Middle frontal gyrus (tissue), 1 donor: ENCODE data around the gene PTPN7.
"Not testable (repeated sequence)": the region's sequence is repeated elsewhere in the genome, so short reads cannot be mapped to it uniquely, and the experiment has no call there.

Experiments used
- DNase-seq: peaks from one replicate; pipeline ENCODE4 v3.0.0-alpha.2; 2015; ENCODE audit warnings: low spot score; ENCODE audit errors: extremely low spot score

PTPN7 gene

DNA sequence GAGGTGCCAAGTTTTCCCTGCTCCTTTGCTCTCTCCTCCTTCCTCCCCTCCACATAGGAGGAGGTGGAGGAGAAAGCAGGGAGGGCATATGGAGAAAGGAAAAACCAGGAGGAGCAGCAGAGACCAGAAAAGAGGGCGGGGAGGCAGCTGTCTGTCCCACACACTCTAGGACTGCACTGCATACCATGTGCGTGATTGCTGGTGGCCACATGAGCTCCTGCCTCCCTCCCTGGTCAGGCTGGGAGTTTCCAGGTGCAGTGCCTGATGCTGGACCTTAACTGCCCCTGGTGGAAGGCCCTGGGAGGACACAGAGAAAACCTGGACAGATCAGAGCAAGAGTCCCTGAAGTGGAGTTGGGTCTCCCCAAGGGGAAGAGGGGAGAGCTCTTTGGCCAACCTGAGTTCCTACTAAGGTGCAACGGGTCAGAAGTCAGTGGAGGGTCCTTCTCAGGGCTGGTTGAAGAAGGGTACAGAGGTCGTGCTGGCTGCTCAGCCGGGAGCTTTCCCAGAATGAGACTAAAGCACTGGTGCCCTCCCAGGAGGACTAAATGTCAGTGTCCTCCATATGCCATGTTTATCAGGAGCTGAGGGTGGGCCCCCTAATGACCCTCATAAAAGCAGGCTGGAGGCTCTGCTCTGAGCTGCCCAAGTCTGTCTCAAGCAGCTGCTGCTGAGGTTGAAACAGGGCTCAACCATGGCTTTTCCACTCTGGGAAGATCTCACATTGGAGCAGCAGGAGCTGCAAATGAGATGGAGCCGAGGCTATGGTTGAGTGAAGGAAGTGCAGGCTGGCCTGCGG lies 29.7 kb upstream of the PTPN7 start:
- DNase-seq: no peak

DNA sequence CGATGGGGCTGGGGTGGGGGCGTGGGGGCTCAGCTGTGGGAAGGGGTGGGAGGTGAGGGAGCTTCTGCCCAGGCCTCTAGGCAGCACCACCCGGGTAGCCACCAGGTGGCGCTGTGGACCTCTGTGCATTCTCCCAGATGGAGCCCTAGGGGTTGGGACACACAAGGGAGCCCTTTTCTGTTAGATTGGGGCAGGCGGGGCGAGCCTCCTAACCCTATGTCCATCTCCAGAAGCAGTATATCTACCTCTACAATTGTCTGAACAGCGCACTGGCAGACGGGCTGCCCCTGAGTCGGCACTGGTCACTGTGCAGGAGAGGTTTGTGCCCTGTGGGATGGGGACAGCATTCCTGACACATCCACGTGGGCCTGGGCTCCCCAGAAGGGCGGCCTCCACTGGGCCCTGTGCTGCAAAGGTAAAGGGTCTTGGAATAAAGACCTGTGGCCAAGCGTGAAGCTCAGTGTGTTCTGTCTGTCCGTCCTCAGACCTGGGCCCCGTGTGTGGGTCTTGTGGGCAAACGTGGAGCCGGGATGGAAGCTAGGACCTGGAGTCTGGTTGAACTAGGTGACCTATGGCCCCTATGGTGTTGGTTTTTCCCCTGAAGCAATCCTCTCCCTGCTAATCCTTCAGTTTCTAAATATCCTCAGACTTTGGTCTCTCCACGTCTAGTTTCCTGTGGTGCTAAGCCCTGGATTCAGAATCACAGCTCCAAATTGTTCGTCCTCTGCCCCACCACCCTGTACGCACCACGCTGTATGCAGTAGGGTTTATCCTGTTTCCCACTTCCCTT lies 28.8 kb upstream of the PTPN7 start:
- no peak for DNase-seq

DNA sequence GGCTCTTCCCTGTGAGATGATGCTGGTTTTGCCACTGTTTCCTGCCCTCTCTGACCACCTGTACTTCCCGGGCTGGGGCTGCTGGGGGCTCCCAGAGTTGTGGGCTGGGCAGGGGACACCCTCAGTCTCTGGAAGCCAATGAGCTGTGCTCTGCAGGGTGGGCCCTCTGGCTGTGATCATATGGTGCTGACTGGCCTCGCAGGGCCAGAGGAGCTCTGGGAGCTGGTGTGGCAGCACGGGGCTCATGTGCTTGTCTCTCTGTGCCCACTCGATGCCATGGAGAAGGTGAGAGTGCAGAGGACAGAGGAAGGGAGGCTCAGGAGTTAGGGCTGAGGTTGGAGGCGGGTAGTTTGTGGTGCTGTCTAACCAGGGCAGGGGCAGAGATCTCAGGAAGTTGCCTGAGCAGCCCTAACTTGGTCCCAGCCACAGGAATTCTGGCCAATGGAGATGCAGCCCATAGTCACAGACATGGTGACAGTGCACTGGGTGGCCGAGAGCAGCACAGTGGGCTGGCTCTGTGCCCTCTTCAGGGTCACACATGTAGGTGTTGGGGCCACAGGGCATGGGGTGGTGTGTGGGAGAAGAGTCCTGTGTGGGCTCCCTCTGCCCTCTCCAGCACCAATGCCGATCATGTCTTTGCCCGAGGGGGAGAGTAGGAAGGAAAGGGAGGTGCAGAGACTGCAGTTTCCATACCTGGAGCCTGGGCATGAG lies 27.4 kb upstream of the PTPN7 start:
- no peak for DNase-seq

DNA sequence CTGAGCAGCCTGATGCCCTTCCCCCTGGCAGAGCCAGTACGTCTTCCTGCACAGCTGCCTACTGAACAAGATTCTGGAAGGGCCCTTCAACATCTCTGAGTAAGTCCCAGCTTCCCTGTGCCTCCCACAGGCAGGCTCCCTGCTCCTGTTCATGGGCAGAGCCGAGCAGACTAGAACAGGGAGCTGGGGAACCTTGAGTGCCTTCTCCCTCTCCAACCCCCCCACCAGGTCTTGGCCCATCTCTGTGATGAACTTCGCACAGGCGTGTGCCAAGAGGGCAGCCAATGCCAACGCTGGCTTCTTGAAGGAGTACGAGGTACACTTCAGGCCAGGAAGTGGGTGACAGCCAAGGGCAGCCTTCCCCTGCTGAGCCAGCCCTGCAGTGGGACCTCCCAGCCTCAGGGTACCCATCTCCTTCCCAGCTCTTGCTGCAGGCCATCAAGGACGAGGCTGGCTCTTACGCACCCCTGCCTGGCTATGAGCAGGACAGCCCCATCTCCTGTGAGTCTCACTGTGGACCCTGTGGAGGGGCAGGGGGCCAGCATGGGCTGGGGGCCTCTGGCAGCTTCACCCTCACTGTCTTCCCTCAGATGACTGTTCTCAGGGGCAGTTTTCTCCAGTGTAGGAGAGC lies 26.8 kb upstream of the PTPN7 start:
- DNase-seq: no peak

DNA sequence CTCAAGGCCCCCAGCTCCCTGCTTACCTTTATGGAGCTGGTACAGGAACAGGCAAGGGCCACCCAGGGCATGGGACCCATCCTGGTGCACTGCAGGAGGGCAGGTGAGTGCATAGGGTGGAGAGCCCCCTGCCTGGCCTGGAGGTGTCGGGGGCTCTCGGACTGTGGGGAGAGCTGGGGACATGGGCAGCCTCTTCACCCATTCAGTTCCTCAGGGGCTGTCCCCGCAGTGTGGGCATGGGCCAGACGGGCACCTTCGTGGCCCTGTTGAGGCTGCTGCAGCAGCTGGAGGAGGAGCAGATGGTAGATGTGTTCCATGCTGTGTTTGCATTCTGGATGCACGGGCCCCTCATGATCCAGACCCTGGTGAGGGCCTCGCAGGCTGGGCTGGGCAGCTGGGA lies 25.9 kb upstream of the PTPN7 start:
- DNase-seq: no peak

DNA sequence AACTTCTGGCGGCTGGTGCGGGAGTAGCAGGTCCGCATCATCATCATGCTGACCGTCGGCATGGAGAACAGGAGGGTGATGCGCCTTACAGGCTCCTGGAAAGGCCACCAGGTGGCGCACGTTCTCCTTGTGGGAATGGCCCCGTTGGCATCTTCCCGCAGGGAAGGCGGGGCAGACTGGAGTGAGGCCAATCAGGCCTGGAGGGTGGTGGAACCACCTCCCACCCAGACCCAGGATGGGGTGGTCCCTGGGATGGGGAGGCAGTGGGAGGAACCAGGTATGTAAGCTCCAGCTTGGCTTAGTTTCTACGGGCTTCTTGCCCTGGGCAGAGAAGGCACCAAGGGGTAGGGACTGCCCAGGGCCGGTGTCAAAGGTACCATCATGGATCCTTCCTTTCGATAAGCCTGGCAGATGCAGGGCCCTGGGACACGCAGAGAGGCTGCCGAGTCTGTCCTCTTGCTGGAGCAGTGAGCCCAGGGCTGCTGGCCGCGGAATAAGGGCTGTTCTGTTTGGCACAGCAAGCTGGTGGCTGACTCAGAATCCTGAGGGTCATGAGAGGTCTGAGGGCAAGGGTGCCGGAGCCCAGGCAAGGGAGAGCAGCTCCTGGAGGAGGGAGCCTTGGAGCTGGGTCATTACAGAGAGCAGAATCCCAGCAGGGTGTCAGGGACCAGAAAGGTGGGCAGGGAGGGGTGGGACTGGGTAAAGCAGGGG lies 24.5 kb upstream of the PTPN7 start:
- DNase-seq: peak; percentile 35

DNA sequence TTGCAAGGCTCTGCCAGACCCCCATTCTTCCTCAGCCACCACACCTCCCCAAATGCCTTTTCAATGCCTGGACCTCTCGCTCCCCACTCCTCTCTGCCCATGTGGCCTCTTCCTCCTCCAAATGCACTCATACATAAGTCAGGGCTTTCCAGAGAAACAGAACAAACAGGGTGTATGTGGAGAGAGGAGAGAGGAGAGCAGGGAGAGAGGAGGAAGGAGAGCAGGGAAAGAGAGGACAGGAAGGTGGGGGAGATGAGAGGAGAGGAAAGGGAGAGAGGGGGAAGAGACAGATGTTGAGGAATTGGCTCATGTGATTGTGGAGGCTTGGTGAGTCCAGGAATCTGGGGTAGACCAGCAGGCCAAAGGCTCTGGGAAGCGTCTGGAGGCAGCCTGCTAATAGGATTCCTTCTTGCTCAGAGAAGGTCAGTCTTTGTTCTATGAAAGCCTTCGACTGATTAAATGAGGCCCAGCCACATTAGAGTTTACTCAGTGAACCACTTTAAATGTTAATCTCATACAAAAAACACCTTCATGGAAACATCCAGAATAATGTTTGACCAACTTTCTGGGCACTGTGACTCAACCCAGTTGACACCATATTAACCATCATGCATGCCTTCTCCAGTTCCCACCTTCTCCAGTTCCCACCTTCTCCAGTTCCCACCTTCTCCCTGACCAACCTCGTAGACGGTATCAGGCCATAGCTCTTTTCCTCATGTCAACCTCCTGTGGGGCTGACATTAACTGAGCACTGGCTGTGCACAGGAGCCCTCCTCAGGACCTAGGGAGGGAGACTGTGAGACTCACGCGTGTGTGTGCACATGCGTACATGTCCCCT lies 21.9 kb upstream of the PTPN7 start:
- DNase-seq: no peak

DNA sequence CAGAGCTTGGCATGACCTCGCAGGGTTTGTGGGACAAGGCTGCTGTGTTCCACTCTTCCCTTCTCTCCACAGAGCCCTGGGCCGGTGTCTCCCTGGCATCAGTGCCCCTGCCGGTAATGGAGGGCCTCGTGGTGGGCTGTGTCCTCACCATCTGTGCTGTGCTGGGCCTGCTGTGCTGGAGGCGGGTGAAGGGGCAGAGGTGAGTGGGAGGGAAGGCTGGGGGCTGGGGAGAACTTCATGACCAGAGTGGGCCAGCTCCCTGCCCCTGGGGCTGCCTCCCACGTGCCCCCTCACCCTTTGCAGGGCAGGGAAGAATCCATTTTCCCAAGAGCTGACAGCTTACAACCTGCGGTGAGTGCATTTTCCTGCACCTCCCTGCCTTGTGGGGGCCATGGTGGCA lies 21.2 kb upstream of the PTPN7 start:
- no peak for DNase-seq

DNA sequence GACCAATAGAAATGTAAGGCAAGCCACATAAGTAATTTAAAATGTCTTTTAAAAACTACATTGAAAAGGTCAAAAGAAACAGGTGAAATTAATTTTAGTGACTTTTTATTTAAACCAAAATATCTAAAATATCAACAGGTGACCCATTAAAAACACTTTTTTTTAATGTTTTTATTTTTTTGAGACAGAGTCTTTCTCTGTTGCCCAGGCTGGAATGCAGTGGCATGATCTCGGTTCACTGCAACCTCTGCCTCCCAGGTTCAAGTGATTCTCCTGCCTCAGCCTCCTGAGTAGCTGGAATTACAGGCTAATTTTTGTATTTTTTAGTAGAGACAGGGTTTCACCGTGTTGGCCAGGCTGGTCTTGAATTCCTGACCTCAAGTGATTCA lies 20.3 kb upstream of the PTPN7 start:
- not testable (repeated sequence) for DNase-seq

DNA sequence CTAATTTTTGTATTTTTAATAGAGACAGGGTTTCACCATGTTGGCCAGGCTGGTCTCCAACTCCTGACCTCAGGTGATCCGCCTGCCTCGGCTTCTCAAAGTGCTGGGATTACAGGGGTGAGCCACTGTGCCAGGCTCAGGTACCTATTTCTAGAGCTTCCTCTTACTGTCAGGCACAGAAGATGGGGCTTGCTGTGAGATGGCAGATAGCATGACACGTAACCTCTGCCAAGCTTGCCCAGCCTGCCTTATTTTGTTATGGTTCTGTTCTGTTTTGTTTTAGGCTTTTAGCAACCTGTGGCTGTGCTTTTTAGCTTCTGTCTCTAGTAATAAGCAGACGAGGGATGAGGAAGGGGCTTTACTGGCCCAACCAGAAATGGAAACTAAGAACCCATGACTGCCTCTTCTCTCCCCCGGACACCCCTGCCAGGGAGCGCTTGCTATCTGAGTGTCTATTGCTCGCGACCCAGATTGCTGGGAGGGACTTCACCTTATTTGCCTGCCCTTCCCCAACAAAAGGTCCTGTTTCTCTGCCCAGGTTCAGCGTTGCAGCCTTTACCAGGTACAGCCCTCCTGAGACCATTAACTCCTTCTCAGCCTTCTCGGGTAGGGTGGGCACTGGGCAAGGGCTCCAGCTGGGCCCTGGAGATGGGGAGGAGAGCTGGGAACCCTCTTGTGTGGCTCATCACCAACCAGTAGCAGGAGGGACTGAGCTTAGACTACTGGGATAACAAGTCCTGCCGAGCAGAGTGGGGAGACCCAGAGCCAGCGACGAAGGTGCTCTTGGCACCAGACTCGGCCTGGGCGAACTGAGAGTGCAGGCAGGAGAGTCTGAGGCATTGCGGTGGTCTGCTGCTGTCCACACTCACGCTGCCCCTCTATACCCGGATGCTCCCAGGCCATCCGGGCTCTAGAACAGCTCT lies 19.7 kb upstream of the PTPN7 start:
- no peak for DNase-seq

DNA sequence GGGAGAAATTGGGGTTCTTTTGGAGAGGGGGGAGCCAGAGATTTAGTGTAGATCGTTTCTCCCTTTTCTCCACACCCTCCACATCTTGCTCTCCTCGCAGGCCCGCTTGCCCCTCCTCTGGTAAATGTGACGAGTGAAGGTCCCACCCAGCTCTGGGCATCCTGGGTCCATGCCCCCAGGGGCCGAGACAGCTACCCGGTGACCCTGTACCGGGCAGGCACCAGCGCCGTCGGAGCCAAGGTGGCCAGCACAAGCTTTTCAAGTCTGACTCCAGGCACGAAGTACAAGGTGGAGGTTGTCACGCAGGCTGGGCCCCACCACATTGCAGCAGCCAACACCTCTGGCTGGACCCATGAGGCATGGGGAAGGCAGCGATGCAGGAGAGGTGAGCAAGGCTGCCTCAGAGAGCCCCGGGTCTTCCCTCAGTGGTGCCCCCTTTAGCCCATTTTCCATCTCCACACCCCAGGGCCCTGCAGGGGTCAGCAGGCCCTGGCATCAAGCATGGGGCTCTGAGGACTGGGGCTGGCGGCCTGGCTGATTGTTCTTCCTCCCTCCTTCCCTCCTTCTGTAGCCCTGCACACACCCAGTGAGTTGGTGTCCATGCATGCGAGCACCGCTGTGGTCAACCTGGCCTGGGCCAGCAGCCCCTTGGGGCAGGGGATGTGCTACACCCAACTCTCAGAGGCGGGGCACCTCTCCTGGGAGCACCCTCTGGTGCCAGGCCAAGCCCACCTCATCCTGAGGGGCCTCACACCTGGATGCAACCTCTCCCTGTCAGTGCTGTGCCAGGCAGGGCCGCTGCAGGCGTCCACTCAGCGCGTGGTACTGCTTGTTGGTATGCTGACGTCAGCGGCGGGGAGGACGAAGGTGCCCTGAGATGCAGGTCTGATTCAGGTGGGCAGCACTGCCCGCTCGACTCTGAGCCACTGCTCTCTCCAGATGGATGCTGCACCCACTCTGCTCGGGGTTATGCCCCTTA lies 16.8 kb upstream of the PTPN7 start:
- no peak for DNase-seq

DNA sequence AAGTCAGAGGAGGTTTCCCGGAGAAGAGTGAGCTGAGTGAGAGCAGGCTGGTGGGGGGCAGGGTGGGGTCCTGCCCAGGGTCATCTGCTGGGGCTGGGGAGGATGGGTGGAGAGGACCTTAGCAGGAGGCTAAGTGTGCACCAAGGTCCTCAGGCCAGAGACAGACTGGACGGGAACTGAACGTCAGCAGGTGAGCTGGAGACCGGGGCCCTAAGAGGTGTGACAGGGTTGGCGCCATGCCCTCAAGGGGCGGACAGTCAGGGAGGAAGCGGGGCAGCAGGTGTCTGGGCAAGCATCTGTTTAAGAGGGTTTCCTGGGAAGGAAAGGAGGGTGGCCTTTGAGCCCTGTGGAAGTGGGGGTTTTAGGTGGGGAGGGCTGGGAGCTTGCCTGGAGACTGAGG lies 13.6 kb upstream of the PTPN7 start:
- DNase-seq: no peak

DNA sequence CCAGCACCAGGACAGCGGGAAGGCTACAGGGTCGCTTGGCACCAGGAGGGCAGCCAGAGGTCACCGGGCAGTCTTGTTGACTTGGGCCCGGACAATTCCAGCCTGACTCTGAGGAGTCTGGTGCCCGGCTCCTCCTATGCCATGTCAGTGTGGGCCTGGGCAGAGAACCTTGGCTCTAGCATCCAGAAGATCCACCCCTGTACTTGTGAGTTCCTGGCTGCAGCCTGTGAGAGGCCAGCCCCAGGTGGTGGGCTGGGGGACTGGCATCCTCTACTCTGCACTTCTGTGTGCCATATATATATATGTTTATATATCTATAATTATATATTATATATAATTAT lies 11.6 kb upstream of the PTPN7 start:
- DNase-seq: no peak

DNA sequence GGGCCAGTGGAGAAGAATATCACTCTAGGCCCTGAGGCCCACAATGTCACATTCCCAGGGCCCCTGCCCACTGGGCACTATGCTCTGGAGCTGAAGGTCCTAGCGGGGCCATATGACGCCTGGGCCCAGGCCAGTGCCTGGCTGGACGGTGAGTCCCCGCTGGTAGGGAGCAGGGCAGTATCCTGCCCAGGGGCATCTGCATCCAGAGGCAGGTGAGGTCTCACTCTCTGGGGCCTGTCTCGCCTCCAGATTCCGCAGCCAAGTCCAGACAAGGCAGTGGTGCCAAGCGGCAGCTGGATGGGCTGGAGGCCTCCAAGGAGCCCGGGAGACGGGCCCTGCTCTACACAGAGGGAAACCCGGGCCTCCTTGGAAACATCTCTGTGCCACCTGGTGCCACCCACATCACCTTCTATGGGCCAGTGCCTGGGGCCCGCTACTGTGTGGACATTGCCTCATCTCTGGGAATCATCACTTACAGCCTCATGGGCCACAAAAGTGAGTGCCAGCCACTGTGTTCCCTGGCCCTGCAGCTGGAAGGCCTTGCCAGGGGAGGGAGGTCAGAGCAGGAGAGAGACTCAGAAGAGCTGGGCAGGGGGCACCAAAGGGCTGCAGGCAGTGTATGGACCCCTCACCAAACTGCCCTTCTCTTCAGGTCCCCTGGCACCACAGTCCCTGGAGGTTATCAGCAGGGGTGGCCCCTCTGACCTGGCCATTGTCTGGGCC lies 11.1 kb upstream of the PTPN7 start:
- no peak for DNase-seq

DNA sequence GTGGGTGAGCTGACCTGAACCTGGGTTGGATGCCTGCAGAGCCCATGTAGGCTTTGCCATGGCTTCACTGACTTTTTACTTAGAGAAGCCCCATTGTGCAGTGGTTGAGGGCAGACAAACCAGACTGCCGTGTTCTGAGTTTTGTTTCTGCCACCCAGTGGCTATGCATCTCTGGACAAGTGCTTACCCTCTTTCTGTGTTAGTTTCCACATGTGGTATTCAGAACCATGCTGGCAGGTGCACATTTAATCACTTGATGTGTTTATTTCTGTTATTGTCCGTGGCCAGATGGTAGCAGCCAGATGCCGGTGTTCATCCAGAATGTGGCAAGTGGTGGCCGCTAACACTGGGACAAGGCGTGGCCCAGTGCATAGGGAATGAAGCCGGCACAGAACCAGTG lies 10.3 kb upstream of the PTPN7 start:
- no peak for DNase-seq

DNA sequence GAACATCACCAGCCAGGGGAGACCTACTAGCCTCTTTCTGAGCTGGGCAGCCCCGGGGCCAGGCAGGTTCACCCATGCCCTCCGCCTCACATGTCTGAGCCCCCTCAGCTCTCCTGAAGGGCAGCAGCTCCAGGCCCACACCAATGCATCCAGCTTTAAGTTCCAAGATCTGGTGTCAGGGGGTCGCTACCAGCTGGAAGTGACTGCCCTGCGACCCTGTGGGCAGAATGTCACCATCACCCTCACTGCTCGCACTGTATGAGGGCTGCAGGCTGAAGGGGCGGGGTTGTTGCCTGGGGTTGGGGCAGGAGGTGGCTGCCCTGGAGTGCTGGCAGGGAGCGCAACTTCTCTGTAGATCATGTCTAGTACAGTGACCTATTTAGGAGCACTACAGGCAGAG lies 8.5 kb upstream of the PTPN7 start:
- DNase-seq: no peak

DNA sequence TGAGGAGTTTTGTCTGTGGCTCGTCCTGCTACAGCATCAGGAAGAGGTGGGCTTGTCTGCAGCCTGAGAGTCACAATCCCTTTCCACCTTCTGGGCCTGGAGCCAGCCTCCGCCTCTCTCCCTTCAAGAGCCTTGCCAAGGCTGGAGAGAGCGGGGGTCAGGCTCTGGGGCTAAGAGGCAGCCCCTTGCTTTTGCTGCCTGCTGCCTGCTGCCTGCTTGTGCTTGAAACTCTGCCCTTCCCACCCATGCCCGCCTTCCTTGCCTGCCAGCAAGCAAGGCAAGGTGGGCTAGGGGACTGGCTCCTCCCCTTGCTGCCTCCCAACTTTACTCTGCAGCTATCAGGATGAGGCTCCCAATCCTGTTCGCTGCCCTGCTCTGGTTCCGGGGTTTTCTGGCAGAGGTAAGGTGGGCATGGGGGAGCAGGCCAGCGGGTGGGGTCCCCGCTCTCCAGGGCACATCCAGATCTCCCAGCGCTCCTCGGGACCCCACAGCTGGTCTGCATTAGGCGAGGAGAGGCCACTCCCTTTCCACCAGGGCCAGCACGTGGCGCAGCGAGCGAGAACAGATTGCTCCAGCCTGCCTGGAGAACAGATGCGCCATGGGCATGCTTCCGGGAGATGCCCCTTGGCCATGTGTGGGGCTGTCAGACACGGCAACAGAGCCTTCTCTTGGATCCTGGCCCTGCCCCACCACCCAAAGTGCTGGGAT lies 7.5 kb upstream of the PTPN7 start:
- no peak for DNase-seq
